Stomach (tissue), 4 donors: ENCODE data around the gene ZBTB8A.

Experiments
- CTCF ChIP-seq, 7 experiments: fragments of 450-650 bp in 4 of 7; fragments of 200-600 bp in 3 of 7; sonication (generic) in 3 of 7; IDR thresholded peaks; one replicate each; pipeline ENCODE4 v1.5.1; 2016 to 2019; ENCODE audit warnings: antibody characterized with exemption in 7 of 7, control low read depth in 2 of 7, mild to moderate bottlenecking in 1 of 7
- EP300 ChIP-seq: sonication (generic); formaldehyde crosslinking; IDR thresholded peaks from one replicate; pipeline ENCODE4 v1.6.1; 2017; ENCODE audit warnings: antibody characterized with exemption
- POLR2A ChIP-seq, 4 donors: fragments of 450-650 bp; IDR thresholded peaks; one replicate each; pipeline ENCODE4 v1.6.1; 2016; ENCODE audit warnings: antibody characterized with exemption in 4 of 4, control low read depth in 2 of 4, mild to moderate bottlenecking in 1 of 4, moderate library complexity in 1 of 4
- POLR2AphosphoS5 ChIP-seq, 3 donors: sonication (generic); formaldehyde crosslinking; IDR thresholded peaks; one replicate each; pipeline ENCODE4 v1.6.1; 2016; ENCODE audit warnings: antibody characterized with exemption in 3 of 3

- no peak for TF ChIP-seq CTCF (IDR thresholded peaks at IDR 0.05)
- TF ChIP-seq POLR2AphosphoS5 (IDR thresholded peaks at IDR 0.05) = no peak
- no peak for TF ChIP-seq POLR2A (IDR thresholded peaks at IDR 0.05)
- no peak for TF ChIP-seq EP300
These were observed 84.5 kb downstream of the ZBTB8A start for GRCh38 chr1:32623775-32624174.
